ENCODE data around the gene CLIP2.

DNA sequence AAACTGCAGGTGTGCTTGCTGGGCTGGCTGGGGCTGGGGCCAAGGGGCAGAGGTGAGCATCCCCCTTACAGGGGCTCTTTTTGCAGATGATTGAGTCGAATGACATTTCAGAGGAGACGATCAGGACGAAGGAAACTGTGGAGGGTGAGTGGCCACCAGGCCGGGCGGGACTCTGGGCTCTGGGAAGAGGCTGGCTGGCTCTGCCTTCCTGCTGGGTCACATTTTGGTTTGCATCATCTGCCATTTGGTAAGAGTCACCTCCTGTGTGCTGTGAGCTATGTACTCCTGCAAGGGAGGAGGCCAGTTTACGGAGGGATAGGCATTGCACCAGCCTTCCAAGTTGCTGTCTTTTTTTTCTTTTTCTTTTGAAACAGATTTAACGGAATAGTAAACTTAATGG lies 91.5 kb downstream of the CLIP2 start:
- TF ChIP-seq, protein P1, sequence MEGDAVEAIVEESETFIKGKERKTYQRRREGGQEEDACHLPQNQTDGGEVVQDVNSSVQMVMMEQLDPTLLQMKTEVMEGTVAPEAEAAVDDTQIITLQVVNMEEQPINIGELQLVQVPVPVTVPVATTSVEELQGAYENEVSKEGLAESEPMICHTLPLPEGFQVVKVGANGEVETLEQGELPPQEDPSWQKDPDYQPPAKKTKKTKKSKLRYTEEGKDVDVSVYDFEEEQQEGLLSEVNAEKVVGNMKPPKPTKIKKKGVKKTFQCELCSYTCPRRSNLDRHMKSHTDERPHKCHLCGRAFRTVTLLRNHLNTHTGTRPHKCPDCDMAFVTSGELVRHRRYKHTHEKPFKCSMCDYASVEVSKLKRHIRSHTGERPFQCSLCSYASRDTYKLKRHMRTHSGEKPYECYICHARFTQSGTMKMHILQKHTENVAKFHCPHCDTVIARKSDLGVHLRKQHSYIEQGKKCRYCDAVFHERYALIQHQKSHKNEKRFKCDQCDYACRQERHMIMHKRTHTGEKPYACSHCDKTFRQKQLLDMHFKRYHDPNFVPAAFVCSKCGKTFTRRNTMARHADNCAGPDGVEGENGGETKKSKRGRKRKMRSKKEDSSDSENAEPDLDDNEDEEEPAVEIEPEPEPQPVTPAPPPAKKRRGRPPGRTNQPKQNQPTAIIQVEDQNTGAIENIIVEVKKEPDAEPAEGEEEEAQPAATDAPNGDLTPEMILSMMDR (IDR thresholded peaks at IDR 0.05; ENCODE audit: borderline replicate concordance, extremely low read depth, low read length, poor library complexity, severe bottlenecking) = no peak
- no peak for TF ChIP-seq EZH2 (IDR thresholded peaks at IDR 0.05; ENCODE audit: borderline replicate concordance, low read depth, low read length, severe bottlenecking)
